Heart right ventricle (tissue), 16 donors: ENCODE results near the gene COG7. TPM values are rescaled to one million over a fixed set of nuclear protein-coding genes. Genes with fewer than 3 reads are reported as not detected.
"Not testable (repeated sequence)": the region's sequence is repeated elsewhere in the genome, so short reads cannot be mapped to it uniquely, and the experiment has no call there.

Experiments
- ATAC-seq, 8 donors: fragments of 200-7000 bp; cut with Tn5 transposase; one replicate each; pipeline ENCODE4 v1.9.1; 2020; ENCODE audit warnings: mild to moderate bottlenecking in 8 of 8, moderate library complexity in 8 of 8, moderate number of reproducible peaks in 1 of 8
- DNase-seq, 2 donors: peaks; one replicate each; pipeline ENCODE4 v3.0.0-alpha.2; 2020
- H3K27ac ChIP-seq, 10 donors: fragments of 200-600 bp; sonication (generic) in 2 of 10; one replicate each; pipeline versions ENCODE4 v1.5.0 to v1.8.0; 2020 to 2022; ENCODE audit warnings: mild to moderate bottlenecking in 3 of 10
- H3K27me3 ChIP-seq, 7 donors: fragments of 200-600 bp; one replicate each; pipeline ENCODE4 v1.8.0; 2021 to 2022; ENCODE audit warnings: mild to moderate bottlenecking in 2 of 7
- H3K36me3 ChIP-seq, 9 donors: fragments of 200-600 bp; sonication (generic) in 1 of 9; one replicate each; pipeline versions ENCODE4 v1.5.0 to v1.8.0; 2020 to 2022; ENCODE audit warnings: mild to moderate bottlenecking in 2 of 9
- H3K4me1 ChIP-seq, 9 donors: fragments of 200-600 bp; sonication (generic) in 1 of 9; one replicate each; pipeline versions ENCODE4 v1.5.0 to v1.8.0; 2020 to 2022; ENCODE audit warnings: mild to moderate bottlenecking in 4 of 9
- H3K4me3 ChIP-seq, 10 donors: fragments of 200-600 bp; sonication (generic) in 2 of 10; one replicate each; pipeline versions ENCODE4 v1.5.0 to v1.8.0; 2020 to 2022; ENCODE audit warnings: mild to moderate bottlenecking in 7 of 10, moderate library complexity in 2 of 10
- H3K9me3 ChIP-seq, 11 donors: fragments of 200-600 bp in 10 of 11; sonication (generic) in 2 of 11; one replicate each; pipeline versions ENCODE4 v1.5.0 to v1.8.0; 2013 to 2022; ENCODE audit warnings: mild to moderate bottlenecking in 2 of 11, control low read depth in 1 of 11, moderate library complexity in 1 of 11
- WGBS, 2 donors: extraction: QIAGEN DNeasy Blood & Tissue Kit; methylation state at CpG; one replicate each; pipeline ENCODE4 v1.1.7; 2013; ENCODE audit warnings: inconsistent platforms in 1 of 2; 5-methylcytosine and 5-hydroxymethylcytosine counted together
- intact Hi-C, 10 donors: fragments of 100-400 bp; cut with DNase I; formaldehyde crosslinking; loops; one replicate each; pipeline versions ENCODE4 v1.11.1 to v1.14.2; 2022
- polyA plus RNA-seq, 2 donors: library from polyadenylated mRNA; stranded (reverse); fragments of 200-250 nt; gene quantifications; one replicate each; pipeline ENCODE4 v1.2.3, GENCODE V29; 2013
- total RNA-seq, 10 donors: library from RNA; stranded (reverse); fragmentation: NEBNext Ultra II Directional in 3 of 10; extraction: Animal tissue kit (Norgen Biotek cat#: 25700) in 3 of 10; gene quantifications; one replicate each; pipeline versions ENCODE4 v1.2.1 to v1.2.4, GENCODE V29; 2021 to 2023
- TF ChIP-seq, protein P1 (sequence below), 9 donors: fragments of 200-600 bp; sonication (generic) in 2 of 9; IDR thresholded peaks; one replicate each; pipeline versions ENCODE4 v1.5.0 to v1.8.0; 2021 to 2022; ENCODE audit warnings: antibody characterized with exemption in 9 of 9, mild to moderate bottlenecking in 5 of 9, moderate library complexity in 1 of 9
- donor health status: Arrhythmogenic right ventricular cardiomyopathy.
- donor health status: ischemic (EF 13 %, LVEDD 7.1; RV severe dilation, severe dysfunction).
- donor health status: healthy with polysubstance abuse.
- donor health status: DM: no; HTN: yes; CAD: no.
- donor health status: DM: no; HTN: no; CAD: no.
- donor health status: ischemic (EF 25% LVEDD 6.9; RV normal size, moderate dysfunction).
- donor health status: ischemic (EF 25% LVEDD 5.7; RV mildly dilated, moderate dysfunction).
- donor health status: healthy.
- donor health status: DM: yes; HTN: yes; CAD: no.
- donor health status: Ischemic cardiomyopathy.
- donor health status: ischemic (EF 35%, LVEDD 5.7; RV mildly dilated, moderate dysfunction).
- donor health status: nonischemic (EF 11% LVEDD 7.7; RV severe dilation, severe dysfunction).
- donor health status: DM: yes; HTN: yes; CAD: no.
- donor health status: PGD.
- donor health status: ischemic (EF 29% LVEDD 5.4; RV normal size, mild dysfunction).
- donor health status: nonischemic (EF 23%, LVEDD 6.1; RV moderate dilation, normal function).

The COG7 gene
- total and polyA plus RNA-seq, 12 donors: 10.9 to 28.1 (median 12.9) TPM

- Histone ChIP-seq H3K27me3 (no peaks in the 10 kb centered on the region), H3K36me3 (peaks cover 0 to 52% (median 15%) of the 10 kb centered on the region in 9 donors), H3K4me3 (no peak overlapping the region), H3K9me3 (no peaks in the 10 kb centered on the region), H3K27ac (no peak overlapping the region), H3K4me1 (peaks cover 0 to 32% (median 14%) of the 10 kb centered on the region in 9 donors)
- no peak for ATAC-seq
- DNase-seq: no peak
- WGBS, 2 donors: 83 to 90% methylated on average over 4 of the region's 4 CpGs
- intact Hi-C loops: no loop called here
- TF ChIP-seq, protein P1, sequence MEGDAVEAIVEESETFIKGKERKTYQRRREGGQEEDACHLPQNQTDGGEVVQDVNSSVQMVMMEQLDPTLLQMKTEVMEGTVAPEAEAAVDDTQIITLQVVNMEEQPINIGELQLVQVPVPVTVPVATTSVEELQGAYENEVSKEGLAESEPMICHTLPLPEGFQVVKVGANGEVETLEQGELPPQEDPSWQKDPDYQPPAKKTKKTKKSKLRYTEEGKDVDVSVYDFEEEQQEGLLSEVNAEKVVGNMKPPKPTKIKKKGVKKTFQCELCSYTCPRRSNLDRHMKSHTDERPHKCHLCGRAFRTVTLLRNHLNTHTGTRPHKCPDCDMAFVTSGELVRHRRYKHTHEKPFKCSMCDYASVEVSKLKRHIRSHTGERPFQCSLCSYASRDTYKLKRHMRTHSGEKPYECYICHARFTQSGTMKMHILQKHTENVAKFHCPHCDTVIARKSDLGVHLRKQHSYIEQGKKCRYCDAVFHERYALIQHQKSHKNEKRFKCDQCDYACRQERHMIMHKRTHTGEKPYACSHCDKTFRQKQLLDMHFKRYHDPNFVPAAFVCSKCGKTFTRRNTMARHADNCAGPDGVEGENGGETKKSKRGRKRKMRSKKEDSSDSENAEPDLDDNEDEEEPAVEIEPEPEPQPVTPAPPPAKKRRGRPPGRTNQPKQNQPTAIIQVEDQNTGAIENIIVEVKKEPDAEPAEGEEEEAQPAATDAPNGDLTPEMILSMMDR (IDR thresholded peaks at IDR 0.05): no peak
Measured at GRCh38 chr16:23448392-23448791, 4.6 kb downstream of the COG7 start.

DNA sequence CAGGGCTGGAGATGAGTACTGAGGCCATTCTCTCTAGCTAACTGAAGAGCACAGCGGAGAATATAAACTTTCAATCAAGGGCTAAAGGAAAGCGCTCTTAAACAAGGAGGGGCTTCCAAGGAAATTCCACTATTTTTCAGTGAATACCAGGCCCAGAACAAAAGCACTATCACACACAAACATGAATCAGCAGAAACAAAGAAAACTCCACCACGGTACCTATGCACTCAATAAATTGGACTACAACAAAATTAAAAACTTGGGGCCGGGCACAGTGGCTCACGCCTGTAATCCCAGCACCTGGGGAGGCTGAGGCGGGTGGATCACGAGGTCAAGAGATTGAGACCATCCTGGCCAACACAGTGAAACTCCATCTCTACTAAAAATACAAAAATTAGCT, 15.4 kb downstream of the COG7 start:
- intact Hi-C loops: loop anchor here in 3 of 10 donors (10.0 kb wide), 3 partner anchors 353 to 543 kb away; no protein-coding TSS in a partner anchor
- DNase-seq, ATAC-seq, H3K27me3 ChIP-seq, H3K4me3 ChIP-seq, H3K27ac ChIP-seq, H3K9me3 ChIP-seq: not testable (repeated sequence)
- H3K36me3 ChIP-seq: peaks cover 0 to 96% (median 28%) of the 10 kb centered on the region in 9 donors
- peaks cover 0 to 16% (median 0%) of the 10 kb centered on the region in 9 donors for H3K4me1 ChIP-seq
- WGBS, 2 donors: 95 to 96% methylated on average over 7 of the region's 7 CpGs

- Histone ChIP-seq H3K4me1 (peaks cover 0 to 16% (median 0%) of the 10 kb centered on the region in 9 donors), H3K27ac (no peak overlapping the region), H3K27me3 (no peaks in the 10 kb centered on the region), H3K9me3 (no peaks in the 10 kb centered on the region), H3K4me3 (no peak overlapping the region), H3K36me3 (peaks cover 0 to 96% (median 27%) of the 10 kb centered on the region in 9 donors)
- WGBS, 2 donors: 96 to 98% methylated on average over 4 of the region's 4 CpGs
- DNase-seq (no peak), ATAC-seq (no peak)
- intact Hi-C loops: loop anchor here in 3 of 10 donors (10.0 kb wide), 3 partner anchors 352 to 542 kb away; no protein-coding TSS in a partner anchor
- TF ChIP-seq, protein P1 (IDR thresholded peaks at IDR 0.05): no peak
Measured at GRCh38 chr16:23436951-23437350, 16.0 kb downstream of the COG7 start.

- WGBS, 2 donors: 62 to 64% methylated on average over 6 of the region's 6 CpGs
- peak overlapping the region in 1 of 10 donors; percentile 27 for H3K27ac ChIP-seq
- H3K4me3 ChIP-seq: no peak overlapping the region
- no peaks in the 10 kb centered on the region for H3K27me3 ChIP-seq
- H3K9me3 ChIP-seq: no peaks in the 10 kb centered on the region
- intact Hi-C loops: loop anchor here in 6 of 10 donors (1.0 to 10.0 kb wide), 6 partner anchors 253 to 541 kb away; partner anchors contain the start of gene SCNN1G (in 4 of the 6)
- peaks cover 0 to 16% (median 0%) of the 10 kb centered on the region in 9 donors for H3K4me1 ChIP-seq
- TF ChIP-seq, protein P1 (IDR thresholded peaks at IDR 0.05): peak; percentile 61 to 87 (median 76)
- DNase-seq: peak; percentile 28 to 41
- ATAC-seq: peak; percentile 55 to 77 (median 69)
- H3K36me3 ChIP-seq: peaks cover 0 to 96% (median 27%) of the 10 kb centered on the region in 9 donors
Measured at GRCh38 chr16:23435500-23435899, 17.5 kb downstream of the COG7 start.

DNA sequence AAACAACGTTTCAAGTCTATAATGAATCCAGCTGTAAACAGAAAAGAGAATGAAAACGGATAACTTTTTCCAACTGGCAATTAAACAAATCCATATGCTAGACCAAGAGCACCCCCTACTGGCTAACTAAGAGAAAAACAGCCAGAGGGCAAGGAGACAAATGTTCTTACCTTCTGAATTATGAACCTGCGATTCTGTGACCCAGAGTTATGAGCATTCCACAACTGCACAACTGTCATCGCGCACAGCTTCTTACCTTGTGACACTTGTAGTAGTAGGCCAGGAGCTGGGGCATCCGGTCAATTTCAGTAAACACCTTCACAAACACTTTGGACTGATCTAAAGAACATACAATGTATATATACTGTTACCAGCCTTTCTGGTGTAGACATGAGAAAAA, 18.6 kb downstream of the COG7 start:
- Histone ChIP-seq H3K4me3 (no peak overlapping the region), H3K9me3 (no peaks in the 10 kb centered on the region), H3K4me1 (peaks cover 0 to 16% (median 0%) of the 10 kb centered on the region in 9 donors), H3K27me3 (no peaks in the 10 kb centered on the region), H3K36me3 (peaks cover 0 to 96% (median 35%) of the 10 kb centered on the region in 9 donors), H3K27ac (no peak overlapping the region)
- intact Hi-C loops: loop anchor here in 9 of 10 donors (1.0 to 10.0 kb wide), 10 partner anchors 252 to 540 kb away; partner anchors contain the start of gene SCNN1G (in 7 of the 9)
- peak in 1 of 2 donors; percentile 31 for DNase-seq
- peak in 4 of 8 donors; percentile 39 to 73 (median 64) for ATAC-seq
- TF ChIP-seq, protein P1 (IDR thresholded peaks at IDR 0.05): peak; percentile 77 to 92 (median 84)
- WGBS, 2 donors: 22 to 31% methylated on average over 6 of the region's 6 CpGs
